Umbilical cord (tissue), 2 donors: Measurements from ENCODE around the gene TUBA3D. TPM values are rescaled to one million over a fixed set of nuclear protein-coding genes. Genes with fewer than 3 reads are reported as not detected.
"Not testable (repeated sequence)": the region's sequence is repeated elsewhere in the genome, so short reads cannot be mapped to it uniquely, and the experiment has no call there.

Source experiments
- DNase-seq: peaks from one replicate; pipeline ENCODE4 v3.0.0-alpha.2; 2015; ENCODE audit warnings: low spot score
- total RNA-seq: library from RNA; depleted of rRNA; stranded (reverse); fragments of >200 nt; gene quantifications from one replicate; pipeline ENCODE4 v1.2.3, GENCODE V29; 2014; ENCODE audit warnings: low replicate concordance; ENCODE audit not compliant: insufficient read depth

The TUBA3D gene
- total RNA-seq, 1 donor from 2014 or later = 5.3 TPM

DNA sequence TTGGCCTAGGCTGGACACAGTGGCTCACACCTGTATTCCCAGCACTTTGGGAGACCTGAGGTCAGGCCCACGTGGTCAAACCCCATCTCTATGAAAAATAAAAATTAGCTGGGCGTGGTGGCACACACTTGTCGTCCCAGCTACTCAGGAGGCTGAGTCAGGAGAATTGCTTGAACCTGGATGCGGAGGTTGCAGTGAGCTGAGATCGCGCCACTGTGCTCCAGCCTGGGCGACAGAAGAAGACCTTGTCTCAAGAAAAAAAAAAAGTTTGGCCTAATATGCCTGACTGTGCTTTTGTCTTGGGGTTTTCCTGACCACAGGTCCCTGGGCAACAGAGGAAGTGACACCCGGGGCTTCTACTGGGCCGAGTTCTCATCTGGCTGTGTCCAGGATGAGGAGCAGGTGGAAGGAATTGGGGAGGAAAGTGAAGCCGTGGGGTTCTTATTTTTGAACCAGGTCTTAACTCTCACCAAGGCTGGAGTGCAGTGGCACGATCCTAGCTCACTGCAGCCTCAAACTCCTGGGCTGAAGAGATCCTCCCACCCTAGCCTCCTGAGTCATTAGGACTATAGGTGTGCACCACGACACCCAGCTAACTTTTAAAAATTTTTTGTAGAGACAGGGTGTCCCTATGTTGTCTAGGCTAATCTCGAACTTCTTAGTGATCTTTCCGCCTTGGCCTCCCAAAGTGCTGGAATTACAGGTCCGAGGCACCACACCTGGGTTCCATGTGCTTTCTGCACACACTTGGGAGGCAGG lies 38.7 kb downstream of the TUBA3D start:
- DNase-seq = not testable (repeated sequence)

DNA sequence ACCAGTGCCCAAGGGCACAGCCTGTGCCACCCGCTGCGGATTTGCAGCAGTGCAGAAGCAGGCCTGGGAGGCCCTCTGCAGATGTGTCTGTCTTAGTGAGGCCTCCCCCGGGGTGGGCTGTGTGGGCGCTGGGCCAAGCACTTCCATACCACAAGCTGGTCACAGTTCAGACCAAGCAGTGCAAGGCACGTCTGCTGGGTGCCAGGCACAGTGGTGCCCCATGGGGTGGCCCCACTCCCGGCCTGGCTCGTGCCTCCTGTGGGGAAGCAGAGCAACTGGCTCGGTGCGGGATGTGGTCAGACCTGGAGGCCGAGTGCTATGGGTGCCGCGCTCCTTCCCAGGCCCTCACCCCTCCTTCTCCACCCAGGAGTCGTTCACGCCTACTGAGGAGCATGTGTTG lies 39.3 kb downstream of the TUBA3D start:
- not testable (repeated sequence) for DNase-seq

DNA sequence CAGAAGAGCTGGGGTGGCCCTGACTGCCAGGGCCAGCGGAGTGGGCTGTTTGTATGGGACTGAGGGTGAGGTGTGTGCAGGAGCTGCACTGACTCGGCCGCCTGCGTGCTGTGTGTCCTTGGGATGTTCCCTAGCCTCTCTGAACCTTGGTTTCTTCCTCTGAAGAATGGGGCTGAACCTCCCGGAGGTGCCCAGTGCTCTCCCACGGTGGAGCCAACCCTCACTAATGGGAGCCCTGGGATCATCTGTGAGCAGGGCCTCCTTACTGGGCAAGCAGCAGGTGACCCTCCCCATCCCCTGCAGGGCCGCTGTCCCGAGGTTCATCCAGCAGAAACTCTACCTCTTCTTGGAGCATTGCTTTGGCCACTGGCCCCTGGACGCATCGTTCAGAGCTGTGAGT lies 40.1 kb downstream of the TUBA3D start:
- no peak for DNase-seq

DNA sequence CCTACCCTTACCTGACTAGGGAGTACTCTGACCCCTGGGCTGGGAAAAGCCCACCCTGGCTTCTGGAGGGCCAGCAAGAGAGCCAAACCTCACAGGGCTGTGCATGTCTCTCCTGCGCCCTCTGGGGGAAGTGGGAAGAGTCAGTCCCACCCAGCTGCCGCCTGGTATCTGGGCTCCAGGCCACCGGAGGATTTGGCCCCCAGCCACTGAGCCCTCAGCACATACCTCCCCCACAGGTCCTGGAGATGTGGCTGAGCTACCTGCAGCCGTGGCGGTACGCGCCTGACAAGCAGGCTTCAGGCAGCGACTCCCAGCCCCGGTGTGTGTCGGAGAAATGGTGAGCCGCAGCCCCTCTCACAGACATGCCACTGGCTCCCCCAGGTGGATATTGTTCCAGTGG lies 40.7 kb downstream of the TUBA3D start:
- DNase-seq = not testable (repeated sequence)

GRCh38 chr2:131517106-131517831 lies 41.4 kb downstream of the TUBA3D start:
- no peak for DNase-seq

DNA sequence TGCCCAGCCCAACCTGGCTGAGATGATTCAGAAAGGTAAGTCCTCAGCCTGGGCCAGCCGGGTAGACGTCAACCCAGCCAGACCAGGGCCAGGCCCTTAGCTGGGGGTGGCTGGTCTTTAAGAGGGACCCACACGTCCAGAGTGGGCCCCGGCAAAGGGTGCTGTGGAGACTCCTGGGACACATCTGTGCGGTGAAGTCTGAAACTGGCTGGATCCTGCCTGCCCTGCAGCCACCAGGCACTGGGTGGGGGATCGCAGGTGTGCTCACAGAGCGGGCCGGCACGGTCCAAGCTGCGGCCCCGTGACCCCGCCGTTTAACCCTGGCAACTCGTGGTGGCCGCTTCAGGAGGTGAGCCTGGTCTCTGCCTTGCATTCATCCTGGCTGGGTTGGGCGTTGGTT lies 41.9 kb downstream of the TUBA3D start:
- DNase-seq = not testable (repeated sequence)

DNA sequence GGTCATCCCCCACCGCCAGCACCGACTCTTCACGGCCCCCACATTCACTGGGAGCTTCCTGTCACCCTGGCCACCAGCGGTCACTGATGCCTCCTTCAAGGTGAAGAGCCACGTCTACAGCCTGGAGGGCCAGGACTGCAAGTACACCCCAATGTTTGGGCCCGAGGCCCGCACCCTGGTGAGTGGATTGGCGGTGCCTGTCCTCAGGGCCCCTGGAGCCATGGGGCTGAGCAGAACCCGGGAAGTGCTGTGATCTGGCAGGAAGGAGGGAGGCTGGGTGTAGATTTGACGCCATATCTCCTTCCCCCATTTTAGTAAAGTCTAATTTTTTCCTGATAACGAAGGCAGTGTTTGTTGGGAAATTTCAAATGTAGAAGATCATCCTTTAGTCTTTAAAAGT lies 42.6 kb downstream of the TUBA3D start:
- not testable (repeated sequence) for DNase-seq

DNA sequence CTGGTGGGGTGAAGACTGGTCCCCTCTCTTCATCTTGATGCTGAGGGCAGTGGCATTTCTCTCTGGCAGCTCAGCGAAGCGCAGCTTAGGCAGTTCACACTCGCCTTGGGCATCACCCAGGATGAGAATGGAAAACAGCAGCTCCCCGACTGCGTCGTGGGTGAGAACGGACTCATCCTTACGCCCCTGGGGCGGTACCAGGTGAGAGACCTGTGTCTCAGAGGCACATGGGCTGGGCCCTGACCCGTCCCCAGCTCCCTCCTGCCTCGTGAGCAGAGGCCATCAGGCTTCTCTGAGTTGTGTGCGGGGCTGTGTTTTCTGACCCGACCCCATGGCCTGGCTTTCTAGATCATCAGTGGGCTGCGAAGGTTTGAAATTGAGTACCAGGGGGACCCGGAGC lies 43.5 kb downstream of the TUBA3D start:
- no peak for DNase-seq

DNA sequence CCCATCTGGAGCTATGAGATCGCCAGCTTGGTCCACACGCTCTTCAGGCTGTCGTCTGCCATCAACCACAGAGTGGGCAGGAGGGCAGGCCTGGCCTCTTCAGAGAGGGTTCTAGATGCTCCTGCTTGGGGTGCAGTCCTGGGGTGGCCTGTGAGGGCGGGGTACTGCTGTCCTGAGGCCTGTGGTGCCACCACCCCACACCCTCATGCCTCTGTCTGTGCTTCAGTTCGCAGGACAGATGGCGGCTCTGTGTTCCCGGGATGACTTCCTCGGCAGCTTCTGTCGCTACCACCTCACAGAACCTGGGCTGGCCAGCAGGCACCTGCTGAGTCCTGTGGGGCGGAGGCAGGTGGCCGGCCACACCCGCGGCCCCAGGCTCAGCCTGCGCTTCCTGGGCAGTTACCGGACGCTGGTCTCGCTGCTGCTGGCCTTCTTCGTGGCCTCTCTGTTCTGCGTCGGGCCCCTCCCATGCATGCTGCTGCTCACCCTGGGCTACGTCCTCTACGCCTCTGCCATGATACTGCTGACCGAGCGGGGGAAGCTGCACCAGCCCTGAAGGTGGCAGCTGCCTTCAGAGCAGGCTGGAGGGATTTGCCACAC lies 44.1 kb downstream of the TUBA3D start:
- DNase-seq = not testable (repeated sequence)

- DNase-seq = no peak
Measured at GRCh38 chr2:131520526-131520925, 44.6 kb downstream of the TUBA3D start.

- DNase-seq = not testable (repeated sequence)
Measured at GRCh38 chr2:131521524-131521923, 45.6 kb downstream of the TUBA3D start.

GRCh38 chr2:131521961-131522781 lies 46.3 kb downstream of the TUBA3D start:
- no peak for DNase-seq

DNA sequence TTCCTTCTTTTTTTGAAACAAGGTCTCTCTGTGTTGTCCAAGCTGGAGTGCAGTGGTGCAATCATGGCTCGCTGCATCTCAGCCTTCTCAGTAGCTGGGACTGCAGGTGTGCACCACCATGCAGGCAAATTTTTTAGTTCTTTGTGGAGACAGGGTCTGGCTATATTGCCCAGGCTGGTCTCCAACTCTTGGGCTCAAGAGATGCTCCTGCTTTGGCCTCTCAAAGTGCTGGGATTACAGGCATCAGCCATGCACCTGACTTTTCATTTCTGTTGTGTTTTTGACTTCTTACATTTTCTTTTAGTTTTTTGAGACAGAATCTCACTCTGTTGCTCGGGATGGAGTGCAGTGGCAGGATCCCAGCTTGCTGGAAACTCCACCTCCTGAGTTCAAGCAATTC lies 49.3 kb downstream of the TUBA3D start:
- not testable (repeated sequence) for DNase-seq

DNA sequence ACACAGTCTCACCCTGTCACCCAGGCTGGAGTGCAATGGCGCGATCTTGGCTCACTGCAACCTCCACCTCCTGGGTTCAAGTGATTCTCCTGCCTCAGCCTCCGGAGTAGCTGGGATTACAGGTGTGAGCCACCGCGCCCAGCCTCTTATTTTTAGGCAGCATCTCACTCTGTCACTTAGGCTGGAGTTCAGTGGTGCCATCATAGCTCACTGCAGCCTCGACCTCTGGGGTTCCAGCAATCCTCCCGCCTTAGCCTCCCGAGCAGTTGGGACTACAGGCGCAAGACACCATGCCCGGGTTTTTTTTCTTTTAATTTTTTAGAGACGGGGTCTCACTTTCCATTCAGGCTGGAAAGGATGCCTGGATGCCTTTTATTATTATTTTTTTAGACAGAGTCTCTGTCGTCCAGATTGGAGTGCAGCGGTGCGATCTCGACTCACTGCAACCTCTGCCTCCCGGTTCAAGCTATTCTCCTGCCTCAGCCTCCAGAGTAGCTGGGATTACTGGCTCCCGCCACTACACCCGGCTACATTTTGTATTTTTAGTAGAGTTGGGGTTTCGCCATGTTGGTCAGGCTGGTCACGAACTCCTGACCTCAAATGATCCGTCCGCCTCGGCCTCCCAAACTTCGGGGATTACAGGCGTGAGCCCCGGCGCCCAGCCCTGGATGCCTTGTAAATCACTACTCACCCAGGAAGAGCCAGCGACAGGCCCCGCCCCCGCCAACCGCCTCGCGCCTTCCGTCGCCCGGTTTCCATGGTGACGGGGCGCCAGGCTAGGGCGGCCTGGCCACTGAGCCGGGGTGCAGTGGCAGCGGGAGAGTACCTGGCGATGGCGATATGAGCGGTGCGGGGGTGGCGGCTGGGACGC lies 51.4 kb downstream of the TUBA3D start, which contains the start of gene CCDC74A:
TSS of gene CCDC74A (plus strand) at position 758 of the 871 bp plus-strand sequence. CDS start at position 841, 83 bp downstream.
- peak; percentile 34 for DNase-seq

DNA sequence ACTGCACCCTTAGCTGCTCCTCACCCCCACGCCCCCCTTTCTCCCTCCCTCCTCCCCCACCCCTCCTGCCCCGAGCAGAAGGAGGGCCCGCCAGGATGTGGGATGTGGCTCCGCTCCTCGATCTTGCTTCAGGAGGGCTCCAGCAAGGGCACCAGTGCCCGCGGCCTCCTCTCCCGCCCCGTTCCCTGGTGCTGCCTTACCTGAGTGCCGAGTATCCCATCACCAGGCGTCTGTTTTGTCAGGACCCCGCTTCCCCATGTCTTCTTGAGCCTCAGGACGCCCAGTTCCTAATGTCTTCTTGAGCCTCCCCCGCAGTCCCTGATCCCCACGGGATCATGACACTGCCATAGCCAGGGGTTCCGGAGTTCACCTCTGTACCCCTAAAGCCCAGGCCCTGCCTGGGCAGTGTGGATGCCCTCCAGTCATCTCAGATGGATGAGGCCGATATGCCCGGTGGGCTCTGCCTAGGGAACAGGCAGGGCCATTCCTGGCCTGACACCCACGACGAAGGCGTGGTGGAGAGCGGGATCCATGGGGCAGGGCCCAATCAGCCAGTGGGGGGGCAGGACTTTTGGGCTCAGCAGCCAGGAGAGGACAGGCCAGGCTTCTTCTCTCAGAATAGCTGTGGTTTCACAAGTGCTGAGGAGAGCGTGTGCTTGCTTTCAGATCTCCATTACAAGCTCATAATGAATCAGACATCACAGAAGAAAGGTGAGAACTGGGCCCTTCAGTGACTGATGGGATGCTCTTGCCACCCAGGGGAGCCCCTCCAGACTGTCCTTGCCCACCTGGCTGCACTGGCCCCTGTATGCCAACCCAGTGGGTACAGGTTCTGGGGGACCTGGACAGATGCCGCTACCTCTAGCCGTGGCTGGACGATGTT lies 53.3 kb downstream of the TUBA3D start:
- DNase-seq = not testable (repeated sequence)

DNA sequence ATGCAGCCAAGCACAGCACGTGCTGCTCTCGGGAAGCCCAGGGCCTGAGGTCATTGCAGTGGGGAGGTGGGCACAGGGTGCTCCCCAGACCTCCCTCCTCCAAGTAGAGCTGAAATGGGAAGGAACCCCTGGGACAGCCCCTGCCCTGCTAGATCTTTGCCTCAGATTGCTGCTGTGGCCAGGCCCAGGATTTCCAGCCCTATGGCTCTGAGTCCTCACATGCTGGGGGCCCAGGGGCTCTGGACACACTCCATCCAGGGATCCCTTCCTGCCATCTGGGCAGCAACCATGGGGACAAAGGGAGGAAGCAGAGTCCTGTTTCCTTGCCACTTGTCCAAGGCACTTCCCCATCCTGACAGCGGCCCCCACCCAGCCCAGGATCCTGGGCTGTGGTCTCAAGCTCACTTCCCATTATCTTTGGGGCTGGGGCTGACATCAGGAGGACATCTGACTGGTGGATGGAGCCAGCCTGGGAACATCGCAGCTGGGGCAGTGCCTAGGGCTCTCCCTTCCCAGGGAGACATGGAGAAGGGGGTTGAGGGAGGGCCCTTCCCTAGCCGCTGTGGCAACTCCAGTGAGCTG lies 54.0 kb downstream of the TUBA3D start:
- DNase-seq = not testable (repeated sequence)

DNA sequence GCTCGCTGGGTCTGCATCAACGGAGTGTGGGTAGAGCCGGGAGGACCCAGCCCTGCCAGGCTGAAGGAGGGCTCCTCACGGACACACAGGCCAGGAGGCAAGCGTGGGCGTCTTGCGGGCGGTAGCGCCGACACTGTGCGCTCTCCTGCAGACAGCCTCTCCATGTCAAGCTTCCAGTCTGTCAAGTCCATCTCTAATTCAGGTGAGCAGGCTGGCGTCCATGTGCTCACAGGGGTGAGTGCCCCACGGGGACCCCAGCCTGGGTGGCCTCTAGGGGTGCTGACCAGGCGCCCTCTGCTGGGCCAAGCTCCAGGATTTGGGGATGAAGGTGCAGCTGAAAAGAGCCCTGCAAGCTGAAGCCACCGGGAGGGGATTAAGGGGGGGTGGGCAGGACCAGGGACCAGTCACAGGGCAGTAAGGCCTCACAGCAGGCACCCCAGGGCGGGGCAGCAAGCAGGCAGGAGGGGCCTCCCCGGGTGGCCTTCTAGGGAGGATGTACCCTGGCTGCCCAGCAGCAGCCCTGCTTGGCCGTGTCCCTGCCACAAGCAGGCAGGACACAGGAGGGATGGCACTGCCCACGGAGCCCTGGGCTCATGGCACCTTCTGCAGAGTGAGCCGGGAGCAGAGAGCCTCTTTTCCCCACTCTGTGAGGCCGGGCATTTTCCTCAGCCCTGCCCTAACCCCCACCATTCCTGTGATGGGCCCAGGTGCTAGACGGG lies 54.9 kb downstream of the TUBA3D start:
- not testable (repeated sequence) for DNase-seq

DNA sequence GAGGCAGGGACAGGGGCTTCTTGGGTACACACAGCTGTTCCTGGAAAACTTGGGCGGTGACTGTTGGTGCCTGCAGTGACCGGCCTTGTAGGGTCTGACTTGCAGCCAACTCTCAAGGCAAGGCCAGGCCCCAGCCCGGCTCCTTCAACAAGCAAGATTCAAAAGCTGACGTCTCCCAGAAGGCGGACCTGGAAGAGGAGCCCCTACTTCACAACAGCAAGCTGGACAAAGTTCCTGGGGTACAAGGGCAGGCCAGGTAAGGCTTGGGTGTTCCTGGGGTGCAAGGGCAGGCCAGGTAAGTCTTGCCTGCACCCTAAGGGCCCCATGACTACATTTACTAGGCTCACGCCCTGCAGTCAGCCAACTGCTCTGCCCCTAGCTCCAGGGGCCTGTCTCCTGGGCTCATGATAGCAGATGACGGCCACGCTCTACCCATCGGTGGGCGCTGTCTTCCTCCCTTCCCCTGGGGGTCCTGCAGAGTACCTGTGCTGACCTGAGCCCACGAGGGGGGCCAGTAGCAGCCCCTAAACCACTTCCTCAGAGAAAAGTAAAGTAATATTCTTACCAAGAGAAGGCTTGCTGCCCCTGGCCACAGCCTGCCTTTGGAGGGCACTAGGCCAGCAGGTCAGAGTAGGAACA lies 55.7 kb downstream of the TUBA3D start:
- not testable (repeated sequence) for DNase-seq
